ENCODE data around the gene SPARCL1. TPM values are rescaled to one million over a fixed set of nuclear protein-coding genes. Genes with fewer than 3 reads are reported as not detected.

SPARCL1 gene
- polyA plus RNA-seq, 2 of the 4 experiments (the other 2 are of a cell fraction), result not detected

- no peak overlapping the region for H3K4me3 ChIP-seq
- POLR2A ChIA-PET, result no interaction called here
- WGBS (ENCODE audit: missing lambda C conversion rate), result 67% methylated on average over 15 of the region's 15 CpGs
- H3K4me1 ChIP-seq, result no peaks in the 10 kb centered on the region
- no peak for FAIRE-seq
- no peak overlapping the region for H3K27ac ChIP-seq
- CTCF ChIA-PET, result interaction anchor here (0.7 to 2.7 kb wide), 5 partner anchors 17 to 308 kb away, joined by 3 to 13 read pairs (median 3); no protein-coding TSS in a partner anchor
- TF ChIP-seq NFE2L2 (conservative IDR thresholded peaks at IDR 0.05; ENCODE audit: low read length) (no peak), GATA3 (IDR thresholded peaks at IDR 0.05; ENCODE audit: borderline replicate concordance) (no peak), MAX (IDR thresholded peaks at IDR 0.05) (no peak)
- ATAC-seq, result no peak
- H3K4me2 ChIP-seq, result no peak overlapping the region
- no peak for DNase-seq (ENCODE audit: low read depth in 1 of 2, low spot score in 1 of 2)
- H3K9me3 ChIP-seq, result no peaks in the 10 kb centered on the region
These were observed 11.2 kb upstream of the SPARCL1 start for GRCh38 chr4:87540146-87541058.

- DNase-seq (ENCODE audit: low read depth in 1 of 2, low spot score in 1 of 2) (no peak), FAIRE-seq (no peak), ATAC-seq (no peak)
- POLR2A ChIA-PET, result no interaction called here
- H3K4me3 ChIP-seq, result no peak overlapping the region
- H3K9me3 ChIP-seq, result no peaks in the 10 kb centered on the region
- no peaks in the 10 kb centered on the region for H3K4me1 ChIP-seq
- no peak overlapping the region for H3K4me2 ChIP-seq
- no peak for TF ChIP-seq MYC (IDR thresholded peaks at IDR 0.05; ENCODE audit: borderline replicate concordance, low read length)
- no peak for TF ChIP-seq ZSCAN20 (CRISPR knock-in tag; IDR thresholded peaks at IDR 0.05)
- TF ChIP-seq, protein P1, sequence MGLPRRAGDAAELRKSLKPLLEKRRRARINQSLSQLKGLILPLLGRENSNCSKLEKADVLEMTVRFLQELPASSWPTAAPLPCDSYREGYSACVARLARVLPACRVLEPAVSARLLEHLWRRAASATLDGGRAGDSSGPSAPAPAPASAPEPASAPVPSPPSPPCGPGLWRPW (IDR thresholded peaks at IDR 0.05), result no peak
- no peak for TF ChIP-seq MAX (IDR thresholded peaks at IDR 0.05)
- TF ChIP-seq FOSB (CRISPR knock-in tag; IDR thresholded peaks at IDR 0.05), result no peak
- no peak for TF ChIP-seq HEYL (CRISPR knock-in tag; IDR thresholded peaks at IDR 0.05)
- TF ChIP-seq ZC3H11A (IDR thresholded peaks at IDR 0.05), result no peak
- TF ChIP-seq POLR2AphosphoS2 (conservative IDR thresholded peaks at IDR 0.05; ENCODE audit: low read length), result no peak
- TF ChIP-seq, protein P2, sequence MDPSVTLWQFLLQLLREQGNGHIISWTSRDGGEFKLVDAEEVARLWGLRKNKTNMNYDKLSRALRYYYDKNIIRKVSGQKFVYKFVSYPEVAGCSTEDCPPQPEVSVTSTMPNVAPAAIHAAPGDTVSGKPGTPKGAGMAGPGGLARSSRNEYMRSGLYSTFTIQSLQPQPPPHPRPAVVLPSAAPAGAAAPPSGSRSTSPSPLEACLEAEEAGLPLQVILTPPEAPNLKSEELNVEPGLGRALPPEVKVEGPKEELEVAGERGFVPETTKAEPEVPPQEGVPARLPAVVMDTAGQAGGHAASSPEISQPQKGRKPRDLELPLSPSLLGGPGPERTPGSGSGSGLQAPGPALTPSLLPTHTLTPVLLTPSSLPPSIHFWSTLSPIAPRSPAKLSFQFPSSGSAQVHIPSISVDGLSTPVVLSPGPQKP (IDR thresholded peaks at IDR 0.05; ENCODE audit: low read depth, low read length), result no peak
- TF ChIP-seq HDAC2 (IDR thresholded peaks at IDR 0.05), result no peak
- no peak for TF ChIP-seq RNF2 (IDR thresholded peaks at IDR 0.05; ENCODE audit: borderline replicate concordance, low read depth)
- TF ChIP-seq, protein P3, sequence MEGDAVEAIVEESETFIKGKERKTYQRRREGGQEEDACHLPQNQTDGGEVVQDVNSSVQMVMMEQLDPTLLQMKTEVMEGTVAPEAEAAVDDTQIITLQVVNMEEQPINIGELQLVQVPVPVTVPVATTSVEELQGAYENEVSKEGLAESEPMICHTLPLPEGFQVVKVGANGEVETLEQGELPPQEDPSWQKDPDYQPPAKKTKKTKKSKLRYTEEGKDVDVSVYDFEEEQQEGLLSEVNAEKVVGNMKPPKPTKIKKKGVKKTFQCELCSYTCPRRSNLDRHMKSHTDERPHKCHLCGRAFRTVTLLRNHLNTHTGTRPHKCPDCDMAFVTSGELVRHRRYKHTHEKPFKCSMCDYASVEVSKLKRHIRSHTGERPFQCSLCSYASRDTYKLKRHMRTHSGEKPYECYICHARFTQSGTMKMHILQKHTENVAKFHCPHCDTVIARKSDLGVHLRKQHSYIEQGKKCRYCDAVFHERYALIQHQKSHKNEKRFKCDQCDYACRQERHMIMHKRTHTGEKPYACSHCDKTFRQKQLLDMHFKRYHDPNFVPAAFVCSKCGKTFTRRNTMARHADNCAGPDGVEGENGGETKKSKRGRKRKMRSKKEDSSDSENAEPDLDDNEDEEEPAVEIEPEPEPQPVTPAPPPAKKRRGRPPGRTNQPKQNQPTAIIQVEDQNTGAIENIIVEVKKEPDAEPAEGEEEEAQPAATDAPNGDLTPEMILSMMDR (IDR thresholded peaks at IDR 0.05), result no peak
- no peak for TF ChIP-seq GATA3 (IDR thresholded peaks at IDR 0.05; ENCODE audit: borderline replicate concordance)
- TF ChIP-seq RAD21 (conservative IDR thresholded peaks at IDR 0.05 in 1 of 2, IDR thresholded peaks at IDR 0.05 in 1 of 2), result no peak
- CTCF ChIA-PET, result no interaction called here
- 13% methylated on average over 1 of the region's 1 CpG for WGBS (ENCODE audit: missing lambda C conversion rate)
- no peak overlapping the region for H3K27ac ChIP-seq
These were observed 3.7 kb upstream of the SPARCL1 start for GRCh38 chr4:87532907-87533306.

- TF ChIP-seq HDAC2 (IDR thresholded peaks at IDR 0.05) (no peak), CBX2 (IDR thresholded peaks at IDR 0.05; ENCODE audit: borderline replicate concordance, low read depth) (no peak), ZFP36 (IDR thresholded peaks at IDR 0.05; ENCODE audit: borderline replicate concordance, partially characterized antibody) (no peak), CHD2 (IDR thresholded peaks at IDR 0.05; ENCODE audit: low read length, partially characterized antibody) (no peak), PHF8 (IDR thresholded peaks at IDR 0.05; ENCODE audit: borderline replicate concordance, low read depth) (no peak), SREBF2 (IDR thresholded peaks at IDR 0.05) (no peak), RNF2 (IDR thresholded peaks at IDR 0.05; ENCODE audit: borderline replicate concordance, low read depth) (no peak), EHMT2 (IDR thresholded peaks at IDR 0.05; ENCODE audit: low read depth) (no peak), CEBPB (IDR thresholded peaks at IDR 0.05) (no peak), NR3C1 (IDR thresholded peaks at IDR 0.05) (no peak)
- TF ChIP-seq, protein P4, sequence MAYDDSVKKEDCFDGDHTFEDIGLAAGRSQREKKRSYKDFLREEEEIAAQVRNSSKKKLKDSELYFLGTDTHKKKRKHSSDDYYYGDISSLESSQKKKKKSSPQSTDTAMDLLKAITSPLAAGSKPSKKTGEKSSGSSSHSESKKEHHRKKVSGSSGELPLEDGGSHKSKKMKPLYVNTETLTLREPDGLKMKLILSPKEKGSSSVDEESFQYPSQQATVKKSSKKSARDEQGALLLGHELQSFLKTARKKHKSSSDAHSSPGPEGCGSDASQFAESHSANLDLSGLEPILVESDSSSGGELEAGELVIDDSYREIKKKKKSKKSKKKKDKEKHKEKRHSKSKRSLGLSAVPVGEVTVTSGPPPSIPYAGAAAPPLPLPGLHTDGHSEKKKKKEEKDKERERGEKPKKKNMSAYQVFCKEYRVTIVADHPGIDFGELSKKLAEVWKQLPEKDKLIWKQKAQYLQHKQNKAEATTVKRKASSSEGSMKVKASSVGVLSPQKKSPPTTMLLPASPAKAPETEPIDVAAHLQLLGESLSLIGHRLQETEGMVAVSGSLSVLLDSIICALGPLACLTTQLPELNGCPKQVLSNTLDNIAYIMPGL (CRISPR knock-in tag; IDR thresholded peaks at IDR 0.05; ENCODE audit: borderline replicate concordance), result no peak
- TF ChIP-seq, protein P3 (IDR thresholded peaks at IDR 0.05), result no peak
- ChIA-PET CTCF (no interaction called here), POLR2A (no interaction called here)
- no peak for DNase-seq (ENCODE audit: low read depth in 1 of 2, low spot score in 1 of 2)
- H3K27ac ChIP-seq, result no peak overlapping the region
- 22% methylated on average over 1 of the region's 1 CpG for WGBS (ENCODE audit: missing lambda C conversion rate)
- H3K4me2 ChIP-seq, result no peak overlapping the region
- H3K4me1 ChIP-seq, result no peaks in the 10 kb centered on the region
- H3K9me3 ChIP-seq, result no peaks in the 10 kb centered on the region
- H3K4me3 ChIP-seq, result no peak overlapping the region
- ATAC-seq, result no peak
- no peak for FAIRE-seq
These were observed 2.9 kb upstream of the SPARCL1 start for GRCh38 chr4:87532109-87532508.

Measured in A549 (cell line).